IMR-90 (cell line): Measurements from ENCODE around the gene AAMP. TPM values are rescaled to one million over a fixed set of nuclear protein-coding genes. Genes with fewer than 3 reads are reported as not detected.
A peak's percentile ranks its signal among the peaks of the same experiment; 100 is the strongest.

Experiments
- ATAC-seq: fragments of 200-7000 bp; cut with Tn5 transposase; 2 replicates; pipeline ENCODE4 v1.9.1; 2020; ENCODE audit warnings: low read depth, mild to moderate bottlenecking, moderate library complexity
- BruUV-seq: library from RNA; stranded (reverse); fragments of 400-500 nt; replicated peaks from 2 replicates; lab custom pipeline; 2021; lab: Mats Ljungman, UMichigan
- CTCF ChIA-PET: fragments of 300-600 bp; formaldehyde crosslinking; extraction: SDS; loops from one replicate; lab custom pipeline; 2021; ENCODE audit warnings: antibody characterized with exemption; lab: Yijun Ruan, JAX
- POLR2A ChIA-PET: fragments of 300-600 bp; sonication (Branson Sonifier 250); formaldehyde crosslinking; loops from one replicate; lab custom pipeline; 2022; ENCODE audit warnings: antibody characterized with exemption; ENCODE audit not compliant: unreplicated experiment; lab: Charles Lee
- DNase-seq: peaks from one replicate; pipeline ENCODE4 v3.0.0; 2013
- H2AFZ ChIP-seq: replicated peaks from 2 replicates; pipeline ENCODE3; 2013; ENCODE audit warnings: low read length, mild to moderate bottlenecking; ENCODE audit not compliant: poor library complexity
- H2AK5ac ChIP-seq: 2 replicates; pipeline ENCODE4 v1.6.1; 2013; ENCODE audit warnings: low read depth, low read length, inconsistent platforms
- H2AK9ac ChIP-seq: replicated peaks from 2 replicates; pipeline ENCODE3; 2013; ENCODE audit warnings: mild to moderate bottlenecking, low read depth, low read length, moderate library complexity; ENCODE audit not compliant: poor library complexity
- H2BK120ac ChIP-seq: 2 replicates; pipeline ENCODE4 v1.6.1; 2013; ENCODE audit warnings: low read depth, low read length, inconsistent platforms
- H2BK15ac ChIP-seq: 3 replicates; pipeline ENCODE4 v1.6.1; 2013; ENCODE audit warnings: low read depth, low read length, inconsistent platforms
- H2BK20ac ChIP-seq: 2 replicates; pipeline ENCODE4 v1.6.1; 2013; ENCODE audit warnings: low read depth, mild to moderate bottlenecking, inconsistent platforms, low read length, moderate library complexity
- H2BK5ac ChIP-seq: 2 replicates; pipeline ENCODE4 v1.6.1; 2013; ENCODE audit warnings: mild to moderate bottlenecking, low read depth, low read length, inconsistent platforms; ENCODE audit not compliant: poor library complexity, severe bottlenecking
- H3K14ac ChIP-seq: replicated peaks from 2 replicates; pipeline ENCODE4 v1.6.1; 2013; ENCODE audit warnings: low read depth, low read length, inconsistent platforms
- H3K18ac ChIP-seq: 2 replicates; pipeline ENCODE4 v1.6.1; 2013; ENCODE audit warnings: low read depth, low read length, control low read depth
- H3K23ac ChIP-seq: 2 replicates; pipeline ENCODE4 v1.6.1; 2013; ENCODE audit warnings: low read depth, low read length, inconsistent platforms
- H3K27ac ChIP-seq: 2 replicates; pipeline ENCODE4 v1.5.1; 2013; ENCODE audit warnings: mild to moderate bottlenecking, control low read depth, low read length; ENCODE audit not compliant: insufficient read depth
- H3K27me3 ChIP-seq: 2 replicates; pipeline ENCODE4 v1.6.1; 2013; ENCODE audit warnings: low read length; ENCODE audit not compliant: control insufficient read depth, insufficient read depth
- H3K36me3 ChIP-seq: 2 replicates; pipeline ENCODE4 v1.6.1; 2013; ENCODE audit warnings: low read length, mixed read lengths; ENCODE audit not compliant: control insufficient read depth, insufficient read depth
- H3K4ac ChIP-seq: 2 replicates; pipeline ENCODE4 v1.6.1; 2013; ENCODE audit warnings: low read depth, low read length, inconsistent platforms
- H3K4me1 ChIP-seq: 2 replicates; pipeline ENCODE4 v1.6.1; 2013; ENCODE audit warnings: low read length, mixed read lengths; ENCODE audit not compliant: control insufficient read depth, insufficient read depth
- H3K4me2 ChIP-seq: 2 replicates; pipeline ENCODE4 v1.6.1; 2013; ENCODE audit warnings: low read depth, mild to moderate bottlenecking, control low read depth, low read length, moderate library complexity
- H3K4me3 ChIP-seq: 2 replicates; pipeline ENCODE4 v1.5.1; 2013; ENCODE audit warnings: low read depth, mild to moderate bottlenecking, control low read depth, low read length, moderate library complexity; ENCODE audit not compliant: insufficient read depth
- H3K56ac ChIP-seq: 2 replicates; pipeline ENCODE4 v1.6.1; 2013; ENCODE audit warnings: low read length, inconsistent platforms; ENCODE audit not compliant: insufficient read depth; ENCODE audit errors: extremely low read depth
- H3K79me1 ChIP-seq, 2 experiments: 2 replicates each; pipeline ENCODE4 v1.6.1; 2013; ENCODE audit warnings: low read length in 2 of 2, inconsistent platforms in 1 of 2, low read depth in 1 of 2
- H3K9ac ChIP-seq: 2 replicates; pipeline ENCODE4 v1.6.1; 2013; ENCODE audit warnings: low read depth, low read length, control low read depth
- H3K9me1 ChIP-seq: 2 replicates; pipeline ENCODE4 v1.6.1; 2013; ENCODE audit warnings: low read length, inconsistent platforms; ENCODE audit not compliant: insufficient read depth
- H3K9me3 ChIP-seq: 2 replicates; pipeline ENCODE4 v1.6.1; 2013; ENCODE audit warnings: low read length; ENCODE audit not compliant: control insufficient read depth, insufficient read depth
- H4K20me1 ChIP-seq: 2 replicates; pipeline ENCODE4 v1.6.1; 2013; ENCODE audit warnings: low read length, inconsistent platforms; ENCODE audit not compliant: insufficient read depth
- H4K5ac ChIP-seq: 2 replicates; pipeline ENCODE4 v1.6.1; 2013; ENCODE audit warnings: mild to moderate bottlenecking, low read depth, low read length, control low read depth
- H4K8ac ChIP-seq, 2 experiments: 2 replicates each; pipeline ENCODE4 v1.6.1; 2013; ENCODE audit warnings: low read depth in 2 of 2, low read length in 2 of 2, control low read depth in 1 of 2, inconsistent platforms in 1 of 2
- H4K91ac ChIP-seq: 2 replicates; pipeline ENCODE4 v1.6.1; 2013; ENCODE audit warnings: low read depth, low read length, inconsistent platforms; ENCODE audit not compliant: insufficient read depth
- BHLHE40 ChIP-seq: fragments of 150-350 bp; IDR thresholded peaks from 2 replicates; pipeline ENCODE4 v1.6.1; 2016; ENCODE audit warnings: mild to moderate bottlenecking, low read depth, low read length
- CEBPB ChIP-seq: IDR thresholded peaks from 2 replicates; pipeline ENCODE4 v1.6.1; 2012; ENCODE audit warnings: low read depth, low read length, improper control_type of control experiment
- CHD1 ChIP-seq: IDR thresholded peaks from 2 replicates; pipeline ENCODE4 v1.6.1; 2012; ENCODE audit warnings: low read depth, low read length, improper control_type of control experiment
- FOS ChIP-seq: fragments of 150-350 bp; IDR thresholded peaks from 2 replicates; pipeline ENCODE4 v1.6.1; 2016; ENCODE audit warnings: low read depth, low read length
- NFE2L2 ChIP-seq: fragments of 150-350 bp; IDR thresholded peaks from 2 replicates; pipeline ENCODE4 v1.6.1; 2016; ENCODE audit warnings: low read depth, mild to moderate bottlenecking, low read length
- RCOR1 ChIP-seq: IDR thresholded peaks from 2 replicates; pipeline ENCODE4 v1.6.1; 2012; ENCODE audit warnings: mild to moderate bottlenecking, low read length, improper control_type of control experiment; ENCODE audit not compliant: insufficient replicate concordance
- RFX5 ChIP-seq: IDR thresholded peaks from 2 replicates; pipeline ENCODE4 v1.8.0; 2012; ENCODE audit warnings: low read depth, mild to moderate bottlenecking, low read length, moderate library complexity
- SMC3 ChIP-seq: fragments of 150-350 bp; IDR thresholded peaks from 2 replicates; pipeline ENCODE4 v1.6.1; 2016; ENCODE audit warnings: low read depth, mild to moderate bottlenecking, antibody characterized with exemption, low read length, moderate library complexity
- WGBS, 2 experiments: methylation state at CpG; one replicate each; pipeline versions ENCODE4 v1.1.5 to v1.1.7; 2013; ENCODE audit warnings: missing lambda C conversion rate in 2 of 2; ENCODE audit not compliant: insufficient read length in 1 of 2; ENCODE audit errors: extremely low coverage in 2 of 2; 5-methylcytosine and 5-hydroxymethylcytosine counted together
- dilution Hi-C: fragments of 300-500 bp; cut with HindIII; formaldehyde crosslinking; loops from one replicate; pipeline ENCODE4 v1.14.3; 2018; ENCODE audit warnings: low sequenced_read_pairs; ENCODE audit not compliant: unreplicated experiment
- in situ Hi-C: fragments of 300-500 bp; cut with MboI; formaldehyde crosslinking; loops from 3 replicates; pipeline ENCODE4 v1.14.3; 2019; ENCODE audit warnings: low sequenced_read_pairs, inconsistent platforms, mixed read lengths
- intact Hi-C: fragments of 100-400 bp; cut with micrococcal nuclease; formaldehyde crosslinking; loops from 2 replicates; pipeline ENCODE4 v1.10.0; 2022
- polyA plus RNA-seq, 3 experiments: library from polyadenylated mRNA; depleted of rRNA; stranded (reverse); fragments of >200 nt; gene quantifications; 2 replicates each; pipeline ENCODE4 v1.2.3, GENCODE V29; 2012; ENCODE audit warnings: low replicate concordance in 1 of 3
- total RNA-seq: library from RNA; depleted of rRNA; stranded (reverse); fragments of >200 nt; gene quantifications from 2 replicates; pipeline ENCODE4 v1.2.3, GENCODE V29; 2012
- TF ChIP-seq, protein P1 (sequence below): fragments of 150-350 bp; IDR thresholded peaks from 2 replicates; pipeline ENCODE4 v1.6.1; 2016; ENCODE audit warnings: low read depth, mild to moderate bottlenecking, low read length, moderate library complexity, borderline replicate concordance
- TF ChIP-seq, protein P2 (sequence below): conservative IDR thresholded peaks from 2 replicates; pipeline ENCODE4 v1.5.1; 2012; ENCODE audit warnings: mild to moderate bottlenecking, low read depth, low read length, improper control_type of control experiment

AAMP gene
- total and polyA plus RNA-seq, 2 of the 4 experiments (the other 2 are of a cell fraction), result 104 to 112 TPM

DNA sequence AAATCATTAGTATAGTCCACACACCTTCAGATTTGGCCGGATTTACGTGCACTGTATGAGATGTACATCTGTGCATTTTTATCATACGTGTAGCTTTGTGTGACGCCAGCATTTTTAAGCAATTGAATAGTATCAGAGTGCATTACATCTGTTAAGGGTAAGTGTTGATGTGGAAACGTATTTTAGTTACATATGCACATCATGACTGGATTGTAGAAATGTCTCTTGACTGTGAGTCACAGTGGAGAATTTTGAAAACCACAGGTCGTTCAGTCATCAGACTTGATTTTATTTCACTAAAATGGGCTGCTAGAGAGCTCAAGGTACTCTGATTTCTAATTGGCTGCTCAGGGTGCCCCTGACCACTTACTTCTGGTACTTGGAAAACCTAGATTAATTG lies 14.5 kb downstream of the AAMP start:
- Histone ChIP-seq H2BK120ac (no peak overlapping the region), H3K4me2 (no peak overlapping the region), H3K36me3 (peaks cover 48% of the 10 kb centered on the region), H3K9me1 (no peaks in the 10 kb centered on the region; the same call in 1 of the 2 replicates), H3K23ac (no peak overlapping the region), H3K56ac (no peak overlapping the region), H3K9me3 (no peaks in the 10 kb centered on the region), H3K14ac (no peak overlapping the region), H3K27me3 (no peaks in the 10 kb centered on the region), H2AK9ac (no peak overlapping the region), H2BK15ac (no peak overlapping the region), H2AK5ac (no peak overlapping the region), H3K9ac (no peak overlapping the region), H4K8ac (no peak overlapping the region), H3K79me1 (peaks cover 23 to 31% of the 10 kb centered on the region in 2 experiments), H3K4ac (no peak overlapping the region), H3K18ac (no peak overlapping the region), H2BK20ac (no peak overlapping the region), H4K5ac (no peak overlapping the region), H2BK5ac (no peak overlapping the region), H4K20me1 (peaks cover 26% of the 10 kb centered on the region), H2AFZ (no peak overlapping the region), H4K91ac (no peak overlapping the region), H3K27ac (no peak overlapping the region), H3K4me1 (peaks cover 17% of the 10 kb centered on the region), H3K4me3 (no peak overlapping the region)
- POLR2A ChIA-PET, result no interaction called here
- dilution Hi-C loops (no loop called here), intact Hi-C loops (loop anchor here (5.0 kb wide), 1 partner anchor 68 kb away; no protein-coding TSS in a partner anchor), in situ Hi-C loops (no loop called here)
- ATAC-seq (no peak), DNase-seq (peak; percentile 78)
- WGBS, 2 experiments, result 92% methylated on average over 2 of the region's 6 CpGs; no CpG with 5 or more reads in 1 of the 2 experiments
- TF ChIP-seq BHLHE40 (no peak), RCOR1 (no peak), CHD1 (no peak), NFE2L2 (no peak), FOS (0 out of 2 replicates have a peak, but pooled peaks have one; percentile 39), CEBPB (peak; percentile 44; the same call in 1 of the 2 replicates), SMC3 (no peak), RFX5 (no peak)
- TF ChIP-seq, protein P1, sequence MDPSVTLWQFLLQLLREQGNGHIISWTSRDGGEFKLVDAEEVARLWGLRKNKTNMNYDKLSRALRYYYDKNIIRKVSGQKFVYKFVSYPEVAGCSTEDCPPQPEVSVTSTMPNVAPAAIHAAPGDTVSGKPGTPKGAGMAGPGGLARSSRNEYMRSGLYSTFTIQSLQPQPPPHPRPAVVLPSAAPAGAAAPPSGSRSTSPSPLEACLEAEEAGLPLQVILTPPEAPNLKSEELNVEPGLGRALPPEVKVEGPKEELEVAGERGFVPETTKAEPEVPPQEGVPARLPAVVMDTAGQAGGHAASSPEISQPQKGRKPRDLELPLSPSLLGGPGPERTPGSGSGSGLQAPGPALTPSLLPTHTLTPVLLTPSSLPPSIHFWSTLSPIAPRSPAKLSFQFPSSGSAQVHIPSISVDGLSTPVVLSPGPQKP, result no peak
- TF ChIP-seq, protein P2, sequence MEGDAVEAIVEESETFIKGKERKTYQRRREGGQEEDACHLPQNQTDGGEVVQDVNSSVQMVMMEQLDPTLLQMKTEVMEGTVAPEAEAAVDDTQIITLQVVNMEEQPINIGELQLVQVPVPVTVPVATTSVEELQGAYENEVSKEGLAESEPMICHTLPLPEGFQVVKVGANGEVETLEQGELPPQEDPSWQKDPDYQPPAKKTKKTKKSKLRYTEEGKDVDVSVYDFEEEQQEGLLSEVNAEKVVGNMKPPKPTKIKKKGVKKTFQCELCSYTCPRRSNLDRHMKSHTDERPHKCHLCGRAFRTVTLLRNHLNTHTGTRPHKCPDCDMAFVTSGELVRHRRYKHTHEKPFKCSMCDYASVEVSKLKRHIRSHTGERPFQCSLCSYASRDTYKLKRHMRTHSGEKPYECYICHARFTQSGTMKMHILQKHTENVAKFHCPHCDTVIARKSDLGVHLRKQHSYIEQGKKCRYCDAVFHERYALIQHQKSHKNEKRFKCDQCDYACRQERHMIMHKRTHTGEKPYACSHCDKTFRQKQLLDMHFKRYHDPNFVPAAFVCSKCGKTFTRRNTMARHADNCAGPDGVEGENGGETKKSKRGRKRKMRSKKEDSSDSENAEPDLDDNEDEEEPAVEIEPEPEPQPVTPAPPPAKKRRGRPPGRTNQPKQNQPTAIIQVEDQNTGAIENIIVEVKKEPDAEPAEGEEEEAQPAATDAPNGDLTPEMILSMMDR, result no peak
- CTCF ChIA-PET, result no interaction called here
- BruUV-seq, result no TSS peak
